Dermis microvascular lymphatic vessel endothelial cell (primary cell): ENCODE measurements around the gene ERRFI1. TPM values are rescaled to one million over a fixed set of nuclear protein-coding genes. Genes with fewer than 3 reads are reported as not detected.
A peak's percentile ranks its signal among the peaks of the same experiment; 100 is the strongest.

ENCODE experiments used
- DNase-seq, 2 donors: peaks; one replicate each; pipeline versions ENCODE4 v3.0.0 to v3.0.0-alpha.2; 2010; ENCODE audit warnings: low read depth in 2 of 2
- total RNA-seq: library from RNA; depleted of rRNA; stranded (reverse); fragments of >200 nt; gene quantifications from 2 replicates; pipeline ENCODE4 v1.2.1, GENCODE V29; 2014

ERRFI1 gene
- total RNA-seq, 1 donor from 2014 or later: 31.8 TPM

DNA sequence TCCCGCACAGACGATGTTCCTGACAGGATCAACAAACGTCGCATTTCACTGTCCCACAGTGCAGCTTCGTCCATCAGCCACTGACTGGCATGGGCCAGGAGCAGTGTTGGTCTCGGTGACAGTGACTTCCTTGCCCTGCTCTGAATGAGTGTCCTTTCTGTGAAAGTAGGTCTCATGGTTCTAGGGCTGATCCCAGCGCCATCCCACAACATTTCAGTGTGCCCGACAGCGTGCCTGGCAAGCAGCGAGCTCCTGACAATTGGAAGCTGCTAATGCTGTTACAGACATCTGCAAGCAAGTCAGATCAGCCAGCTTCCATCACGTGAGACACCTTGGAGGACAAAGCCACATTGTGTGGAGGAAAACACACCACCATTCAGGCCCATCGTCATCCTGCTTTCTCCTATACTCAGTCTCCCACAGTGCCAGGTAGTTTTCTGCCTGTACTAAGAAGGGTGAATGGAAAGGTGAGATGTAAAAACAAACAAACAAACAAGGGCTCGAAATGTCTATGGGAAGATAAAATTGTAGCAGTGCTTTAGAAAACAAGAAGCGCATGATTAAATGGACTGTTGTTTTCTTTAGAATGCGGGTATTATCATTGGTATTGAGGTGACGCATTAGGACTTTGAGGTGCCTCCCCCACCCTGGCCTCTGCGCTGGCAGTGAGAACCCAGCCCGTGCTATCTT lies 21.9 kb downstream of the ERRFI1 start:
- DNase-seq: no peak

DNA sequence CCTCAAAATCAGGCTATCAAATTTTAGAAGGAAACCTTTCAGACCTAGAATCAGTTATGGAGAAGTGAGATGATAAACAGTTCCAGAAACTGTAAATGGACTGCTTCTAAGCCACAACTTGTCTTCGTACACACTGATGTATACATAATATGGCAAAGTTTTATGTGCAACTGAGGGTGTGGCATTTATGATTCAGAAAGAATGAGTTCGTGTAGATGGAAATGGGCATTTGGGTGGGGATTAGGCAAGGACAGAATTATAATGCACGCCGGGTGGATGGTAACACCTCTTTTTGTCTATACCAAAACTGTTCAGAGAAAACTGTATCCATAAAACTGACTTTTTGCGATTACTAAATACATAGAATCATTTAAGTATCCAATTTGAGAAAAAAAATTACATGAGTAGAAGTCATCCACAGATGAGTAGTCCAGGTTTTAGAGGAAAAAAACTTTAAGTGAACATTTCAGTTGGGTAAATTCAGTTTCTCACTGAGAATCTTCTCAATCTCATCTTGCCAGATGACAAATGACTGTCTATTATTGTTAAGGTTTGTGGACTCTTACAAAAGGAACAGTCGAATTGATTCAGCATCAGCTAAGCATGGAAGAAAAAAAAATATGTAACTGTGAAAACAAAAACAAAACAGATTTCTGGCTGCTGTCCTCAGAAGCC lies 22.5 kb downstream of the ERRFI1 start:
- no peak for DNase-seq

DNA sequence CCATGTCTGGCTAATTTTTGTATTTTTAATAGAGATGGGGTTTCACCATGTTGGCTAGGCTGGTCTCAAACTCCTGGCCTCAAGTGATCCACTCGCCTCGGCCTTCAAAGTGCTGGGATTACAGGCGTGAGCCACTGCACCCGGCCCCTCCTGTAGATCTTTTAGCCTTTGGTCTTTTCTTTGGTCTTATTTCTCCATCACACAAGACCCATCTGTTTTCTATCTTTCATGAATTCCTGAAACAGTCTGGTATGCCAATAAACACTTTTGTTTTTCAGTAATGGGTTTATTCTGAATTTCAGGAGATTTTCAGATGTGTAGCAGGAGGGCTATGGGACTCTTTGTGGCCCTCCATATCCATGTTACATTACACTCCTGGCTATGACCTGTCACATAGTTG lies 23.2 kb downstream of the ERRFI1 start:
- DNase-seq: no peak

DNA sequence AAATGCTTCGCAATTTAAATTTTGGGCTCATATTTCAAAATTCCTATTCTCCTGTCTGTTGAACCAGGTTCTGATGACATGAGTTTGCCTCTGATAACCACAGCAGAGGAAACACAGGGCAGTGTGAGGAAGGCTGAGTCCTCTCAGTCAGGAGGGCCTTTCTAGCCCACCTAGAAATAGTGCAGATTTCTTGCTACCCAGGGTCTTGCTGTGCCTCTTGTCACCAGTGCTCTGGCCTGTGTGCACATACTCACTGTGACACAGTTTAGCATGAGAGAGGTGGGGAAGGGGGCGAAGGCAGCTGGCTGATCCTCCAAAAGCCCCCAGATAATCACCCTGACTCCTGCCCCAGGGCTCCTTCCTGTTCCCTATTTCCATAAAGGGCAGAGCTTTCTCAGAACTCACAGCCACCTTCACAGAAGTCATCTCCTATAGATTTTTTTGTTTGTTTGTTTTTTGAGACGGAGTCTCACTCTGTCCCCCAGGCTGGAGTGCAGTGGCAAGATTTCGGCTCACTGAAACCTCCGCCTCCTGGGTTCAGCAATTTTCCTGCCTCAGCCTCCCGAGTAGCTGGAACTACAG lies 23.7 kb downstream of the ERRFI1 start:
- DNase-seq: no peak

DNA sequence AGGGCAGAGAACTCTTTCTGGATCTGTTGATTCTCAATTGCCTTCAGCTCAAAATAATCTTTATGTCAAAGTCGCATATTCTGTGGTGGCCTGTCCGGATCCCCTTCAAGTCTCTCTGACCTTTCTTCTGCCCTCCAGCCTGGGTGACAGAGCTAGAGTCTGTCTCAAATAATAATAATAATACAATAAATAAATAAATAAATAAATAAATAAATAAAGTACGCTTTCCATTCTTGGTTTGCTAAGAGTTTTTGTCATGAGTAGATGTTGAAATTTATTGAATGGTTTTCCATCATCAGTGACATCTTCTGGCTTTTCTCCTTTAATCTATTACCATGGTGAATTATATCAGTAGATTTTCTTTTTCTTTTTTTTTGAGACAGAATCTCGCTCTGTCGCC lies 30.7 kb downstream of the ERRFI1 start:
- DNase-seq: no peak

DNA sequence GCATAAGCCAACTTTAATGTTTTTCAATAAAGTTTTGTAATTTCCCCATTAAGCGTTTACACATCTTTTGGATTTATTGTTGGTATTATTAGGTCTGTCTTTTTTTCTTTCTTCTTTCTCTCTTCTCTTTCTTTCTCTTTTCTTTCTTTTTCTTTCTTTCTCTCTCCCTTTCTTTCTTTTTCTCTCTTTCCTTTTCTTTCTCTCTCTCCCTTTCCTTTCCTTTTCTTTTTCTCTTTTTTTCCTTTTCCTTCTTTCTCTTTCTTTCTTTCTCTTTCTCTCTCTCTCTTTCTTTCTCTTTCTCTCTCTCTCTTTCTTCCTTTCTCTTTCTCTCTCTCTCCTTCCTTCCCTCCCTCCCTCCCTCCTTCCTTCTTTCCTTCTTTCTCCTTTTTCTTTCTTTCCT lies 31.3 kb downstream of the ERRFI1 start:
- DNase-seq: no peak

DNA sequence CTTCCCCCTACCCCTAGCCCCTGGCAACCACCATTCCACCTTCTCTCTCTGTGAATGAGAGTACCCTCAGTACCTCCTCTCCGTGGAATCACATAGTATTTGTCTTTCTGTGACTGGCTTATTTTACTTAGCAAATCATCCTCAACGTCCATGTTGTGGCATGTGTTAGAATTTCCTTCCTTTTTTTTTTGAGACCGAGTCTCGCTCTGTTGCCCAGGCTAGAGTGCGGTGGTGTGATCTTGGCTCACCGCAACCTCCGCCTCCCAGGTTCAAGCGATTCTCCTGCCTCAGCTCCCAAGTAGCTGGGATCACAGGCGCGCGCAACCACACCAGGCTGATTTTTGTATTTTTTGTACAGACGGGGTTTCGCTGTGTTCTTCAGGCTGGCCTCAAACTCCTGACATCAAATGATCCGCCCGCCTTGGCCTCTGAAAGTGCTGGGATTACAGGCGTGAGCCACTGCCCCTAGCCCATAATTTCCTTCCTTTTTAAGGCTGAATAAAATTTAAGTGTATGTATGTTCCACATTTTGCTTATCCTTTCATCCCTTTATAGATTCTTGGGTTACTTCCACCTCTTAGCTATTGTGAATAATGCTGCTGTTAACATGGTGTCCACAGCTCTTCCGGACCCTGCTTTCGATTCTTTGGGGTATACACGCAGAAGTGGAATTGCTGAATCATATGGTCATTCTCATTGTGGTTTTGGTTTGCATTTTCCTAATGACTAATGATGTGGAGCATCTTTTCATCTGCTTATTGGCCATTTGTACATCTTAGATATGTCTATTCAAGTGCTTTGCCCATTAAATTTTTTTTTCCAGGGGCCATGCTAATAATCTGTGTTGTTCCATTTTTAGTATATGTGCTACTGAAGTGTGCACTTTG lies 32.3 kb downstream of the ERRFI1 start:
- no peak for DNase-seq

DNA sequence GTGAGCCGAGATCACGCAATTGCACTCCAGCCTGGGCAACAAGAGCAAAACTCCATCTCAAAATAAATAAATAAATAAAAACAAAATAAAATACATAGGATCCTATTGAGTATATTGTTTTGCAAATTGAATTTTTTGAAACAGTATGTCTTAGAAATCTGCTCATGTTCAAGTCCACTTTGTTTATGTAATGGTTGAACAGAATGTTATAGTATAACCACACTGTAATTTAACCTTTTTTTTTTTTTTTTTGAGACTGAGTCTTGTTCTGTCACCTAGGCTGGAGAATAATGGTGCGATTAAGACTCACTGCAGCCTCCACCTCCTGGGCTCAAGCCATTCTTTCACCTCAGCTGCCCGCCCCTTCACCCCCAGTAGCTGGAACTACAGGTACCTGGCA lies 33.2 kb downstream of the ERRFI1 start:
- DNase-seq: no peak

DNA sequence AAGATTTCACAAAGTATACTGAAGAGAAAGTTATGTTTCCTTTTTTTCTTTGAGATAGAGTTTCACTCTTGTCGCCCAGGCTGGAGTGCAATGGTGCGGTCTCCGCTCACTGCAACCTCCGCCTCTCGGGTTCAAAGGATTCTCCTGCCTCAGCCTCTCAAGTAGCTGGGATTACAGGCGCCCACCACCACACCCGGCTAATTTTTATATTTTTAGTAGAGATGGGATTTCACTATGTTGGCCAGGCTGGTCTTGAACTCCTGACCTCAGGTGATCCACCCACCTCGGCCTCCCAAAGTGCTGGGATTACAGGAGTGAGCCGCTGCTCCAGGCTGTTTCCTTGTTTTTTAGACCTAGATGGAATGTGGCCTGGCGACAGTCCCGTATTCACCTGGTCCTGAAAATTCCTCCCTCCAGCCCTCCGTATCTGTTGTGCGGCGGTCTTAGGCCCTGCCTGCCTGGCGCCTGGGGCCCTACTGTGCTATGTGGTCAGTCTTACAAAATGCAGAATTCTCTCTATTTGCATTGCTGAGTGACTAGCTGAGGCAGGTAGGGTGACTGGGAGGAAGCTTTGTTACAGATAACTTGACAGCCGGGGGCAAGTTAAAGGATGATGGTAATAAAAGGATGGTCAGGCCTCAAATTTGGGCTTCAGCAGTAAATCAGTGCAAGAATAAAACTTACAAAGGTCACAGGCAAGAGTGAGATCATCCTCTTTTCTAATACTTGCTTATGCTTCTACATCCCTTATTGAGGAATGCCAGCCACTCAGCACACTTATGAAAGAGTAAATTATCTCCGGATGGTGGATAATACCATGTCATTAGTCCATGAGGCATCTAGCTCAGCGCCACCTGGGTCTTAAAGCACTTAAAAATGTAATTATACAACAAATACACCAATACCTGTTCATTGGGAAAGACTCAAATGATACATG lies 34.3 kb downstream of the ERRFI1 start:
- no peak for DNase-seq

DNA sequence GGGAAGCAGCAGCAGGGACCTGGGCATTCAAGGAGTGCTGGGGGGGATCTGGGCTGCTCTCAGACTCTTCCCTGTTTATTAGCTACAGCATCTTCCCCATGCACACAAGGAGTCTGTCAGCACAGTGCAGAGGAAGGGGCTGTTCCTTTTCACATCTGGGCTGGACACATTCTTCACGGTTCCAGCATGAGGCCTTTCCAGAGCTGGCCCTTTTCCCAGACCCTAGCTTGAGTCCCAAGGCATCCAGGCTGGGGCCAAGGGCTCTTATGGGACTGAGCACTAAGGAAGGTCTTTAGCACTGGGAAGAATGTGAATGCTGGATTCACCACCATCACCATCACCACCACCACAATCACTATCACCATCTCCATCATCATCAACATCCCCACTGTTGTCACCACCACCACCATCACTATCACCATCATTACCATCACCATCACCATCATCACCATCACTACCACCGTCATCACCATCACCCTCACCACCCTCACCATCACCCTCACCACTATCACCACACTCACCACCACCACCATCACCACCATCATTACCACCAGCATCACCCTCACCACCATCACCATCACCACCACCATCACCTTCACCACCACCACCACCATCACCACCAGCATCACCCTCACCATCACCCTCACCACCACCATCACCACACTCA lies 36.2 kb downstream of the ERRFI1 start:
- no peak for DNase-seq

DNA sequence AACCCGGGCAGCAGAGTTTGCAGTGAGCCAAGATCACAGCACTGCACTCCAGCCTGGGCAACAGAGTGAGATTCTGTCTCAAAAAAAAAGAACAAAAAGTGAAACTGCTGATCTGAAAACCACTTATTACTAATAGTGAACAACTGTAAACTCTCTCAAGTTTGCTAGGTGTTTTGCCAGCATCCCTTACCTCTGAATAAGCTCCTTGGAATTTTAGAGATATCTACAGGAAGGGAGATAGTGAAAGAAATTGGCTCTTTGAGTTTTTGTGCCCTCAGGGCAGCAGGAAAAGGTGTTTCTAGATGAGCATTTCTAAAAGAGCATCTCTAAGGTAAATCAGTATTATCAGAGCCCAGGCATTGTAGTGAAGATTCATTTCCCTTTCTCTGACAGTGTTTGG lies 37.5 kb downstream of the ERRFI1 start:
- no peak for DNase-seq

DNA sequence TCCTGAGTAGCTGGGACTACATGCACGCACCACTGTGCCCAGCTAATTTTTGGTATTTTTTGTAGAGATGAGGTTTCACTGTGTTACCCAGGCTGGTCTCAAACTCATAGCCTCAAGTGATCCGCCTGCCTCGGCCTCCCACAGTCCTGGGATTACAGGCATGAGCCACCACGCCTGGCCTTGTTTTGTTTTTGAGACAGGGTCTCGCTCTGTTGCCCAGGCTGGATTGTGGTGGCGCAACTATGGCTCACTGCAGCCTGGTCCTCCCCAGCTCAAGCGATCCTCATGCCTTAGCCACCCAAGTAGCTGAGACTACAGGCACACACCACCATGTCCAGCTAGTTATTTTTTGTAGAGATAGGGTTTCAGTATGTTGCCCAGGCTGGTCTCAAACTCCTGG lies 38.6 kb downstream of the ERRFI1 start:
- no peak for DNase-seq

DNA sequence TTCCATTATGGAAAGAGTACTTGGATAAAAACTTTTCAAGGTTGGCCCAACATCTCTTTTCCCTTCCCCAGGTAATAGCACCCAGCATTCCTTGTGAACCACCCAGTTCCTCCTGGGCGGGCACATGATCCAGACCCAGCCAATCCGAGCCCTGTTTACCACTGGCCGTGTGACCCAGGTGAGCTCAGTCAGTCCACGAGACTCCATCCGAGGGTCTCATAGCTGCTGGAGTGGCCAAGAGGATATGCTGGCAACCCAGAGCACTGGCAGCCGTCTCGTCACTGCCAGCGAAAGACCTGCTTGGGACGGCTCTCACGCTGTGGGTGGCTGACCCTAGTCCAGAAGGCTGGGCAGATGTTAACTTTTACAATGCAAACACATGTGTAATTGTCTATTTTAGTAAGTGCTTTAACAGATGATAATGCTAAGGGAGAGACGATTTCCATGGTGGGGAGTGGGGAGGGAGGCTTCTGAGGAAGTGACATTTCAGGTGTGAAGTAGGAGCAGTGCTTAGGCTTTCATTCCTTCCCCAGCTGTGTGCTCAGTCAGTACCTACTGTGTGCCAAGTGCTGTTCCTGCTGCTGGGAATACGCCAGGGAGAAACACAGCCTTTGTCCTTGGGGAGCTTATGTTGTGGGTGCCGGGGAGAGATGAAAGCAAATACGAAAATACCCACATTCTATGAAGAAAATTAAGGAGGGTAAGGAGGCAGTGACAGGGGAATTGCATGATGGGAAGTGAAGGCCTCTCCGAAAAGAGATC lies 40.1 kb downstream of the ERRFI1 start:
- no peak for DNase-seq

DNA sequence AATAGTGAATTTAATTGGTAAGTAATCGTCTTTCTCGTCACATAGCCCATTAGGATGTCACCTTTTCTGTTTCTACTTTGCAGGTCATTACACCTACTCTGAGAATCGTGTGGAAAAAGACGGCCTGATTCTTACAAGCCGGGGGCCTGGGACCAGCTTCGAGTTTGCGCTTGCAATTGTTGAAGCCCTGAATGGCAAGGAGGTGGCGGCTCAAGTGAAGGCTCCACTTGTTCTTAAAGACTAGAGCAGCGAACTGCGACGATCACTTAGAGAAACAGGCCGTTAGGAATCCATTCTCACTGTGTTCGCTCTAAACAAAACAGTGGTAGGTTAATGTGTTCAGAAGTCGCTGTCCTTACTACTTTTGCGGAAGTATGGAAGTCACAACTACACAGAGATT lies 41.3 kb downstream of the ERRFI1 start:
- DNase-seq: no peak

DNA sequence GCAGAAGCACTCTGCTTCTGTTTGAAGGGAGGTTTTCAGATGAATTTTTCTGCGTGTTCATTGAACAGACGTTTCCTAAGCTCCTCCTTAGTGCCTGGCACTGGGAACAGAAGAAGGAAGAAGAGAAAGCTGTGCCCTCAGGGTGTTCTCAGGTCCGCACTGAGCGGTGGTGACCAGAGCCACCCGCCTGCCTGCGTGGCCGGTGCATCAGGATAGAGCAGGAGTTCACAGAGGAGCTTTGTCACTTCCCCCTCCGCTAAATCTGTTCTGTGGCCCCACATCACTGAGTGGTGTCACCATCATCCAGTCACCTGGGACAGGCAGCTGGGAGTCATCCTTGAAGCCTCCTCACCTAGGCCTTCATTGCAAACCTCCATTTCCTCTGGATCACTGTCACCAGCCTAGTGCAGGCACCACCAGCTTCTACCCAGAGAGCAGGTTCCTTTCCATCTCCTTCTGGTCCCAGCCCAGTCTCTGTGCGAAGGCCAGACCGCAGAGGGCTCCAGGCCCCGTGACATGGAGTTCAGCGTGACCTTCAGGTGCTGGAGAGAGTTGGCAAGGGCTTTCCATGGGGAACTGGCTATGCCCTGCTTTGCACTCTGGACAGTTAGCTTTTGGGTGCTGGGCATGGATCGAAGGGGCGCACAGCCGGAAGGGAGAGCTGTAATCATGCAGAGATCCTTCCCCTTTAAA lies 42.9 kb downstream of the ERRFI1 start:
- DNase-seq: no peak

DNA sequence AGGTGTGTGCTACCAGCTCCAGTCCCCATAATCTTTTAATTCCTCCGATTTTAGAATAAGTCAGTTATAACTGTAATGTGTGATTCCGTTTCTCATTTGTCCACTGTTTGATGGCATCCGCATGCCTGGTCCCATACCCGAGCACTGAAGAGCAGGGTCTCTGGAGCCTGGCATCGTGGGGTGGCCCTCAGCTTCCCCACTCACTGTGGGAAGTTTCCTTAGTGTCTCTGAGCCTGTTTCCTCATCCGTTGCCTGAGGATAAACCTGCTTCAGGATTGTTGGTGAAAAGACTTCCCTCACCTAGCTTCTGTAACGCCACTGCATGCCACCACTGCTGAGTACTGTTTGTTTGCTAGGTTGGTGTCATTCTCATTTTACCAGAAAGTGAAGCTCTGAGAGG lies 45.1 kb downstream of the ERRFI1 start:
- DNase-seq: no peak

DNA sequence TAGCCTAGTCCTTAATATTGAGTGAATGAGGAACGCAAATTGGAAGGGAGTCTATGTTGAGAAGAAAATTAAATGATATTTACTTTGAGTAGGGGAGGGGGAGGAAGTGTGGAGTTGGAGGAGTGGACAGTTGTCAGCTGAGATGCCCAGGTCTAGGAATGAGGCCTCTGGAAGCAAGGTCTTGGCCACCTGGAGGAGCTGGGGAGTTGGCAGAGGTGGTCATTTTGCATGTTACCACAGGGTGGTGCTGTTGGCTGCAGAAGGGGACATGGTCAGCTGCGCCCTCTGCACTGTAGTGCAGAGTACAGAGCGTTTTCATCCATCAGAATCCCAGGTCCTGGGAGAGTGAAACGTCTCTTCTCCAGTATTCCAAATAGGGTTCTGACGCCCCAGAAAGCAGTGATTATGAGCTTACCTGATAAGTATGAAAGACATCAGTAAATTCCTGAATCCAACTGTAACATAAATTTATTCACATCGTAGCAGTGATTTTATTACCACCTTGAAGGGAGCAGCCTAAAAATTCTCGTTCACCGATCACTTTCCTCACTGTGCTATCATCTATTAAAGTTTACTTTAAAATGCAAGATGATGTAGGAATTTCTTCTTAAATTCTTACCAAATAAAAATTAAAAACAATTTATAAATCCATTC lies 50.8 kb downstream of the ERRFI1 start:
- DNase-seq: peak; percentile 56 to 84

DNA sequence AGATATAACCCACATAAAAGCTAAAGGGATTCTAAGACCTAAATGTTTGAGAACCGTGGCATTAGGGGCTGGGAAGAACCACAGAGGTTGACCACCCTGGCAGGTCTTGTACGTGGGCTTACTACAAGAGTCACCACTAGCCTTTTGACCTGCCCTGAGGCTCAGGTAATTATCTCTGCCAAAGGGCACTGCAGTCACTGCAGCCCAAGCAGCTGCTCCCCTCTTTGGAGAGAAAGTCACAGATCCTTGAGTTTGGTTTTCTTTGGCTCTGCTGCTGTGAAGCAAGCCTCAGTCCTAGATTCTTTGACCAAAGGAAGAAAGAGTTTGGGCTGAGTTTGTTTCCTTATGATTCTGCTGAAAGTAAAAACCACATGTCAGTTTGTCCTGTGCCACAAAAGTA lies 53.0 kb downstream of the ERRFI1 start:
- no peak for DNase-seq

DNA sequence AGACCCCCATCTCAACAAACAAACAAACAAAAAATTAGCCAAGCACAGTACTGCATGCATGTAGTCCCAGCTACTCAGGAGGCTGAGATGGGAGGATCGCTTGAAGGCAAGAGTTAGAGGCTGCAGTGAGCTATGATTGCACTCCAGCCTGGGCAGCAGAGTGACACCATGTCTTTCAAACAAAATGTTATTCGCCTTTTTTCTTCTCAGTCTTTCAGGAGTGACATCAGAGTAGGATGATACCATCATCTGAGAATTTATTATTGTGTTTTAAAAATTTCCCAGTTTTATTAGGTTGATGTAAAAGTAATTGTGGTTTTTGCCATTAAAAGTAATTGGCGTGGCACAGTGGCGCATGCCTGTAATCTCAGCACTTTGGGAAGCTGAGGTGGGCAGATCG lies 53.8 kb downstream of the ERRFI1 start:
- DNase-seq: no peak
